Right lobe of liver (tissue), 6 donors: ENCODE measurements around the gene DCTN1. TPM values are rescaled to one million over a fixed set of nuclear protein-coding genes. Genes with fewer than 3 reads are reported as not detected.
A peak's percentile ranks its signal among the peaks of the same experiment; 100 is the strongest.

Experiments
- ATAC-seq, 4 donors: fragments of 200-7000 bp; cut with Tn5 transposase; one replicate each; pipeline ENCODE4 v1.9.1; 2020; ENCODE audit warnings: mild to moderate bottlenecking in 4 of 4, moderate library complexity in 4 of 4
- DNase-seq, 3 donors: peaks; one replicate each; pipeline ENCODE4 v3.0.0-alpha.2; 2020
- H3K27ac ChIP-seq, 3 donors: fragments of 200-600 bp; one replicate each; pipeline ENCODE4 v1.8.0; 2022
- H3K27me3 ChIP-seq, 2 donors: fragments of 200-600 bp; one replicate each; pipeline ENCODE4 v1.8.0; 2022
- H3K36me3 ChIP-seq, 4 donors: fragments of 200-600 bp; sonication (generic) in 1 of 4; one replicate each; pipeline versions ENCODE4 v1.5.1 to v1.8.0; 2017 to 2022; ENCODE audit warnings: control low read depth in 1 of 4
- H3K4me1 ChIP-seq, 4 donors: fragments of 200-600 bp; sonication (generic) in 1 of 4; one replicate each; pipeline versions ENCODE4 v1.5.1 to v1.8.0; 2017 to 2022; ENCODE audit warnings: control low read depth in 1 of 4
- H3K4me3 ChIP-seq, 3 donors: fragments of 200-600 bp; one replicate each; pipeline ENCODE4 v1.8.0; 2022
- H3K9me3 ChIP-seq, 4 donors: fragments of 200-600 bp; sonication (generic) in 1 of 4; one replicate each; pipeline versions ENCODE4 v1.5.1 to v1.8.0; 2017 to 2022; ENCODE audit warnings: control low read depth in 1 of 4
- CTCF ChIP-seq, 4 donors: fragments of 200-600 bp in 3 of 4; fragments of 450-650 bp in 1 of 4; IDR thresholded peaks; one replicate each; pipeline versions ENCODE4 v1.5.1 to v1.8.0; 2016 to 2022; ENCODE audit warnings: antibody characterized with exemption in 4 of 4, mild to moderate bottlenecking in 2 of 4
- POLR2A ChIP-seq: fragments of 450-650 bp; IDR thresholded peaks from one replicate; pipeline ENCODE4 v1.6.1; 2017; ENCODE audit warnings: antibody characterized with exemption, mild to moderate bottlenecking
- WGBS: methylation state at CpG from one replicate; pipeline ENCODE4 v1.1.6; 2018; ENCODE audit warnings: low coverage, low lambda C conversion rate; ENCODE audit not compliant: insufficient coverage; ENCODE audit errors: missing lambda C conversion rate; 5-methylcytosine and 5-hydroxymethylcytosine counted together
- intact Hi-C, 2 donors: fragments of 100-400 bp; cut with DNase I; formaldehyde crosslinking; loops; one replicate each; pipeline versions ENCODE4 v1.11.2 to v1.14.1; 2022
- total RNA-seq, 6 experiments: library from RNA; depleted of rRNA in 2 of 6; stranded (reverse); fragments of >200 nt in 2 of 6; fragmentation: NEBNext Ultra II Directional in 3 of 6; extraction: Animal tissue kit (Norgen Biotek cat#: 25700) in 3 of 6; gene quantifications; one replicate each; pipeline versions ENCODE4 v1.1.0 to v1.2.4, GENCODE V29; 2016 to 2023
- donor health status: DM: no; HTN: yes; CAD: no.
- donor health status: DM: no; HTN: no; CAD: no.
- donor health status: DM: no; HTN: no; CAD: no.
- donor health status: DM: no; HTN: yes; CAD: no.
- donor health status: DM: no; HTN: yes; CAD: no.

The DCTN1 gene
- total RNA-seq, 6 experiments from 2014 or later, result 33.7 to 47.9 (median 37.3) TPM

GRCh38 chr2:74333896-74334586 is 46.1 kb downstream of the DCTN1 start:
- no peak overlapping the region for H3K27ac ChIP-seq
- H3K27me3 ChIP-seq, result no peaks in the 10 kb centered on the region
- H3K4me3 ChIP-seq, result no peak overlapping the region
- no peaks in the 10 kb centered on the region for H3K9me3 ChIP-seq
- no peaks in the 10 kb centered on the region for H3K4me1 ChIP-seq
- DNase-seq, result peak in 1 of 3 donors; percentile 51
- ATAC-seq, result peak in 2 of 4 donors; percentile 23 to 48
- intact Hi-C loops, result loop anchor here (10.0 kb wide), 2 partner anchors 51 to 509 kb away; partner anchors contain the start of genes DCTN1 (in 1 of the 2) and STAMBP (in 1 of the 2)
- 80% methylated on average over 5 of the region's 6 CpGs for WGBS
- TF ChIP-seq POLR2A, result no peak
- no peak for TF ChIP-seq CTCF (IDR thresholded peaks at IDR 0.05)
- H3K36me3 ChIP-seq, result no peaks in the 10 kb centered on the region

GRCh38 chr2:74333175-74333574 is 46.9 kb downstream of the DCTN1 start:
- no peaks in the 10 kb centered on the region for H3K4me1 ChIP-seq
- no peak overlapping the region for H3K27ac ChIP-seq
- H3K27me3 ChIP-seq, result no peaks in the 10 kb centered on the region
- no peak overlapping the region for H3K4me3 ChIP-seq
- TF ChIP-seq POLR2A (no peak), CTCF (IDR thresholded peaks at IDR 0.05) (peak; percentile 35 to 58 (median 44))
- 40% methylated on average over 3 of the region's 3 CpGs for WGBS
- peak; percentile 77 to 89 (median 82) for ATAC-seq
- H3K36me3 ChIP-seq, result no peaks in the 10 kb centered on the region
- DNase-seq, result peak in 1 of 3 donors; percentile 22
- H3K9me3 ChIP-seq, result no peaks in the 10 kb centered on the region
- intact Hi-C loops, result loop anchor here (10.0 kb wide), 2 partner anchors 52 to 508 kb away; partner anchors contain the start of genes DCTN1 (in 1 of the 2) and STAMBP (in 1 of the 2)

GRCh38 chr2:74332550-74333174 is 47.4 kb downstream of the DCTN1 start:
- intact Hi-C loops, result loop anchor here (10.0 kb wide), 2 partner anchors 52 to 508 kb away; partner anchors contain the start of genes DCTN1 (in 1 of the 2) and STAMBP (in 1 of the 2)
- no peak for ATAC-seq
- 66% methylated on average over 3 of the region's 3 CpGs for WGBS
- DNase-seq, result no peak
- Histone ChIP-seq H3K4me3 (no peak overlapping the region), H3K27me3 (no peaks in the 10 kb centered on the region), H3K9me3 (no peaks in the 10 kb centered on the region), H3K4me1 (no peaks in the 10 kb centered on the region), H3K36me3 (no peaks in the 10 kb centered on the region), H3K27ac (no peak overlapping the region)
- TF ChIP-seq POLR2A (no peak), CTCF (IDR thresholded peaks at IDR 0.05) (no peak)

GRCh38 chr2:74328573-74328972 is 51.5 kb downstream of the DCTN1 start:
- intact Hi-C loops, result no loop called here

More at GRCh38 chr2:74328573-74328972, 51.5 kb downstream of the DCTN1 start:
- Histone ChIP-seq H3K4me1 (no peaks in the 10 kb centered on the region), H3K4me3 (no peak overlapping the region), H3K27me3 (no peaks in the 10 kb centered on the region), H3K36me3 (no peaks in the 10 kb centered on the region), H3K27ac (no peak overlapping the region), H3K9me3 (no peaks in the 10 kb centered on the region)
- no peak for TF ChIP-seq CTCF (IDR thresholded peaks at IDR 0.05)
- no peak for TF ChIP-seq POLR2A
- no peak for DNase-seq
- ATAC-seq, result no peak
- WGBS, result 53% methylated on average over 2 of the region's 2 CpGs
